GM23338 (cell line): ENCODE results near the gene ZSWIM5. TPM values are rescaled to one million over a fixed set of nuclear protein-coding genes. Genes with fewer than 3 reads are reported as not detected.

Source experiments
- ATAC-seq: fragments of 200-7000 bp; cut with Tn5 transposase; 3 replicates; pipeline ENCODE4 v1.9.1; 2020
- DNase-seq: peaks from one replicate; pipeline ENCODE4 v3.0.0-alpha.2; 2015; ENCODE audit warnings: low spot score
- H2AFZ ChIP-seq: fragments of 200-600 bp; sonication (generic); 2 replicates; pipeline ENCODE4 v1.8.0; 2016; ENCODE audit warnings: antibody characterized with exemption, mild to moderate bottlenecking, moderate library complexity
- H3F3A ChIP-seq: fragments of 200-600 bp; sonication (generic); replicated peaks from 2 replicates; pipeline ENCODE4 v1.8.0; 2017; ENCODE audit warnings: antibody characterized with exemption, mixed run types, low read depth
- H3K27ac ChIP-seq: fragments of 200-600 bp; sonication (generic); 2 replicates; pipeline ENCODE4 v1.6.1; 2016; ENCODE audit warnings: low read depth
- H3K27me3 ChIP-seq: fragments of 200-600 bp; sonication (generic); 2 replicates; pipeline ENCODE4 v1.8.0; 2016; ENCODE audit warnings: mild to moderate bottlenecking, mixed run types, moderate library complexity; ENCODE audit not compliant: insufficient read depth
- H3K36me3 ChIP-seq: fragments of 200-600 bp; sonication (generic); 2 replicates; pipeline ENCODE4 v1.8.0; 2016; ENCODE audit warnings: mild to moderate bottlenecking; ENCODE audit not compliant: insufficient read depth
- H3K4me1 ChIP-seq: fragments of 200-600 bp; sonication (generic); 2 replicates; pipeline ENCODE4 v1.8.0; 2016; ENCODE audit warnings: mild to moderate bottlenecking, moderate library complexity; ENCODE audit not compliant: insufficient read depth
- H3K4me2 ChIP-seq: fragments of 200-600 bp; sonication (generic); 2 replicates; pipeline ENCODE4 v1.7.1; 2017; ENCODE audit warnings: mixed run types
- H3K4me3 ChIP-seq: fragments of 200-600 bp; sonication (generic); 2 replicates; pipeline ENCODE4 v1.6.1; 2016; ENCODE audit warnings: mixed run types
- H3K79me2 ChIP-seq: fragments of 200-600 bp; sonication (generic); replicated peaks from 2 replicates; pipeline ENCODE4 v1.8.0; 2017; ENCODE audit warnings: mild to moderate bottlenecking; ENCODE audit not compliant: insufficient read depth
- H3K9me2 ChIP-seq: fragments of 200-600 bp; sonication (generic); 2 replicates; pipeline ENCODE4 v1.8.0; 2017; ENCODE audit not compliant: insufficient read depth
- H4K20me1 ChIP-seq: fragments of 200-600 bp; sonication (generic); replicated peaks from 2 replicates; pipeline ENCODE4 v1.8.0; 2017; ENCODE audit warnings: mild to moderate bottlenecking; ENCODE audit not compliant: insufficient read depth
- H3K27ac Mint-ChIP-seq: 2 replicates; pipeline ENCODE4 v1.8.0; 2020; ENCODE audit warnings: inconsistent platforms, mild to moderate bottlenecking, moderate library complexity, mixed read lengths
- H3K27me3 Mint-ChIP-seq: 3 replicates; pipeline ENCODE4 v1.8.0; 2022; ENCODE audit warnings: low read depth, mild to moderate bottlenecking, moderate library complexity, mixed read lengths, inconsistent platforms; ENCODE audit not compliant: insufficient read depth, poor library complexity
- H3K36me3 Mint-ChIP-seq: 3 replicates; pipeline ENCODE4 v1.8.0; 2021; ENCODE audit warnings: low read depth, mild to moderate bottlenecking, inconsistent platforms, moderate library complexity, mixed read lengths
- H3K4me1 Mint-ChIP-seq: 3 replicates; pipeline ENCODE4 v1.8.0; 2020; ENCODE audit warnings: mild to moderate bottlenecking, inconsistent platforms, mixed read lengths
- H3K4me3 Mint-ChIP-seq: 3 replicates; pipeline ENCODE4 v1.8.0; 2021; ENCODE audit warnings: moderate library complexity, mild to moderate bottlenecking, inconsistent platforms, mixed read lengths
- H3K9me3 Mint-ChIP-seq: 3 replicates; pipeline ENCODE4 v1.8.0; 2020; ENCODE audit warnings: moderate library complexity, mild to moderate bottlenecking, inconsistent platforms, mixed read lengths
- CREB1 ChIP-seq: fragments of 250-450 bp; sonication (Bioruptor Pico); IDR thresholded peaks from 2 replicates; pipeline ENCODE4 v1.5.0; 2020; ENCODE audit warnings: low read depth, mild to moderate bottlenecking, moderate library complexity
- CTCF ChIP-seq, 2 experiments: fragments of 200-600 bp in 1 of 2; sonication (generic) in 1 of 2; conservative IDR thresholded peaks; 2 replicates each; pipeline versions ENCODE4 v1.5.1 to v1.6.1; 2016 to 2017; ENCODE audit warnings: antibody characterized with exemption in 2 of 2, low read depth in 2 of 2, mild to moderate bottlenecking in 2 of 2, moderate library complexity in 1 of 2
- EZH2 ChIP-seq: fragments of 200-600 bp; sonication (generic); IDR thresholded peaks from one replicate; pipeline ENCODE4 v1.8.0; 2017; ENCODE audit warnings: antibody characterized with exemption, mild to moderate bottlenecking, low read depth; ENCODE audit not compliant: unreplicated experiment
- NANOG ChIP-seq: IDR thresholded peaks from 2 replicates; pipeline ENCODE4 v1.6.1; 2016; ENCODE audit warnings: antibody characterized with exemption, borderline replicate concordance
- REST ChIP-seq: IDR thresholded peaks from one replicate; pipeline ENCODE4 v1.6.1; 2018; ENCODE audit warnings: antibody characterized with exemption; ENCODE audit not compliant: unreplicated experiment
- ZNF331 ChIP-seq: fragments of 250-450 bp; sonication (Bioruptor Pico); IDR thresholded peaks from 2 replicates; pipeline ENCODE4 v1.5.0; 2020; ENCODE audit warnings: low read depth, mild to moderate bottlenecking, moderate library complexity
- ZNF462 ChIP-seq: fragments of 250-450 bp; sonication (Bioruptor Pico); IDR thresholded peaks from 2 replicates; pipeline ENCODE4 v1.5.0; 2020; ENCODE audit warnings: mild to moderate bottlenecking, moderate library complexity
- polyA plus RNA-seq: library from polyadenylated mRNA; unstranded; fragments of >200 nt; fragmentation: Nextera tagmentation; extraction: Ambion mirVana; gene quantifications from 2 replicates; pipeline ENCODE4 v1.2.1, GENCODE V29; 2016
- total RNA-seq: library from RNA; depleted of rRNA; stranded (reverse); fragments of >200 nt; shearing (Covaris generic); gene quantifications from 2 replicates; pipeline ENCODE4 v1.2.3, GENCODE V29; 2014

Gene ZSWIM5
- total and polyA plus RNA-seq, 2 experiments from 2014 or later, result 0.65 to 3.6 TPM

- TF ChIP-seq ZNF462 (CRISPR knock-in tag) (no peak), EZH2 (no peak), CTCF (conservative IDR thresholded peaks at IDR 0.05; ENCODE audit: low read depth in 2 of 2) (no peak), ZNF331 (no peak)
Observed at GRCh38 chr1:45043094-45043493, 163.3 kb downstream of the ZSWIM5 start (continued).

GRCh38 chr1:45040297-45040696, 166.1 kb downstream of the ZSWIM5 start:
- Histone ChIP-seq H3K4me2 (no peak overlapping the region), H3K27me3 (no peaks in the 10 kb centered on the region), H4K20me1 (no peaks in the 10 kb centered on the region), H3K79me2 (no peaks in the 10 kb centered on the region), H2AFZ (no peak overlapping the region), H3K27ac (no peak overlapping the region), H3K36me3 (no peaks in the 10 kb centered on the region), H3K4me3 (no peak overlapping the region), H3K9me2 (no peaks in the 10 kb centered on the region), H3F3A (no peaks in the 10 kb centered on the region), H3K4me1 (peaks cover 7% of the 10 kb centered on the region; the same call in 1 of the 2 replicates)
- peaks cover 9% of the 10 kb centered on the region for H3K4me1 Mint-ChIP-seq
- DNase-seq, result no peak
- ATAC-seq, result no peak
- no peak overlapping the region for H3K27ac Mint-ChIP-seq
- H3K9me3 Mint-ChIP-seq, result no peaks in the 10 kb centered on the region
- no peaks in the 10 kb centered on the region for H3K27me3 Mint-ChIP-seq
- H3K4me3 Mint-ChIP-seq, result no peak overlapping the region
- H3K36me3 Mint-ChIP-seq, result no peaks in the 10 kb centered on the region
- TF ChIP-seq REST, result no peak
- TF ChIP-seq NANOG, result no peak
- TF ChIP-seq EZH2, result no peak
- no peak for TF ChIP-seq CREB1 (CRISPR knock-in tag)
- no peak for TF ChIP-seq ZNF331
